ENCODE measurements around the gene TTF2. TPM values are rescaled to one million over a fixed set of nuclear protein-coding genes. Genes with fewer than 3 reads are reported as not detected.

Gene TTF2
- polyA plus RNA-seq, 1 donor from 2014 or later, result 2.6 TPM

DNA sequence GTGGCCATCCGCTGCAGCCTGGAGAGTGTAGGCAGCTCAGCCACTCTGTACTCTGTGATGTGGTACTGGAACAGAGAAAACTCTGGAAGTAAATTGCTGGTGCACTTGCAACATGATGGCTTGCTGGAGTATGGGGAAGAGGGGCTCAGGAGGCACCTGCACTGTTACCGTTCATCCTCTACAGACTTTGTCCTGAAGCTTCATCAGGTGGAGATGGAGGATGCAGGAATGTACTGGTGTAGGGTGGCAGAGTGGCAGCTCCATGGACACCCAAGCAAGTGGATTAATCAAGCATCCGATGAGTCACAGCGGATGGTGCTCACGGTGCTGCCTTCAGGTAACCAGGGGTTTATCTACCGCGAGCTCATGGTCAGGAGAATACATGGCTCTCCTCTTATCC lies 34.6 kb upstream of the TTF2 start:
- no peak overlapping the region for H2AFZ ChIP-seq (ENCODE audit: low read depth, low read length)
- H3F3A ChIP-seq (ENCODE audit: insufficient read depth, low read length, poor library complexity, severe bottlenecking), result no peaks in the 10 kb centered on the region
- no peak overlapping the region for H3K27ac ChIP-seq (ENCODE audit: low read length)
- no peaks in the 10 kb centered on the region for H3K9me3 ChIP-seq (ENCODE audit: low read length)
- H3K27me3 ChIP-seq (ENCODE audit: insufficient read depth, low read depth, low read length), result no peaks in the 10 kb centered on the region
- H3K4me3 ChIP-seq (ENCODE audit: low read length), result no peak overlapping the region
- H3K79me2 ChIP-seq (replicated peaks; ENCODE audit: insufficient read depth, low read length), result no peaks in the 10 kb centered on the region
- no peaks in the 10 kb centered on the region for H4K20me1 ChIP-seq (ENCODE audit: insufficient read depth)
- TF ChIP-seq, protein P1, sequence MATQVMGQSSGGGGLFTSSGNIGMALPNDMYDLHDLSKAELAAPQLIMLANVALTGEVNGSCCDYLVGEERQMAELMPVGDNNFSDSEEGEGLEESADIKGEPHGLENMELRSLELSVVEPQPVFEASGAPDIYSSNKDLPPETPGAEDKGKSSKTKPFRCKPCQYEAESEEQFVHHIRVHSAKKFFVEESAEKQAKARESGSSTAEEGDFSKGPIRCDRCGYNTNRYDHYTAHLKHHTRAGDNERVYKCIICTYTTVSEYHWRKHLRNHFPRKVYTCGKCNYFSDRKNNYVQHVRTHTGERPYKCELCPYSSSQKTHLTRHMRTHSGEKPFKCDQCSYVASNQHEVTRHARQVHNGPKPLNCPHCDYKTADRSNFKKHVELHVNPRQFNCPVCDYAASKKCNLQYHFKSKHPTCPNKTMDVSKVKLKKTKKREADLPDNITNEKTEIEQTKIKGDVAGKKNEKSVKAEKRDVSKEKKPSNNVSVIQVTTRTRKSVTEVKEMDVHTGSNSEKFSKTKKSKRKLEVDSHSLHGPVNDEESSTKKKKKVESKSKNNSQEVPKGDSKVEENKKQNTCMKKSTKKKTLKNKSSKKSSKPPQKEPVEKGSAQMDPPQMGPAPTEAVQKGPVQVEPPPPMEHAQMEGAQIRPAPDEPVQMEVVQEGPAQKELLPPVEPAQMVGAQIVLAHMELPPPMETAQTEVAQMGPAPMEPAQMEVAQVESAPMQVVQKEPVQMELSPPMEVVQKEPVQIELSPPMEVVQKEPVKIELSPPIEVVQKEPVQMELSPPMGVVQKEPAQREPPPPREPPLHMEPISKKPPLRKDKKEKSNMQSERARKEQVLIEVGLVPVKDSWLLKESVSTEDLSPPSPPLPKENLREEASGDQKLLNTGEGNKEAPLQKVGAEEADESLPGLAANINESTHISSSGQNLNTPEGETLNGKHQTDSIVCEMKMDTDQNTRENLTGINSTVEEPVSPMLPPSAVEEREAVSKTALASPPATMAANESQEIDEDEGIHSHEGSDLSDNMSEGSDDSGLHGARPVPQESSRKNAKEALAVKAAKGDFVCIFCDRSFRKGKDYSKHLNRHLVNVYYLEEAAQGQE (IDR thresholded peaks at IDR 0.05; ENCODE audit: borderline replicate concordance), result no peak
- TF ChIP-seq TAF1 (IDR thresholded peaks at IDR 0.05; ENCODE audit: low read depth) (no peak), RAD21 (conservative IDR thresholded peaks at IDR 0.05) (no peak), EZH2 (IDR thresholded peaks at IDR 0.05; ENCODE audit: borderline replicate concordance, insufficient read depth, low read length, poor library complexity, severe bottlenecking) (no peak), POLR2AphosphoS5 (IDR thresholded peaks at IDR 0.05) (no peak), SMC3 (conservative IDR thresholded peaks at IDR 0.05; ENCODE audit: poor library complexity) (no peak), EP300 (conservative IDR thresholded peaks at IDR 0.05; ENCODE audit: poor library complexity, severe bottlenecking) (no peak), MXI1 (conservative IDR thresholded peaks at IDR 0.05; ENCODE audit: poor library complexity, severe bottlenecking) (no peak)
- TF ChIP-seq, protein P2, sequence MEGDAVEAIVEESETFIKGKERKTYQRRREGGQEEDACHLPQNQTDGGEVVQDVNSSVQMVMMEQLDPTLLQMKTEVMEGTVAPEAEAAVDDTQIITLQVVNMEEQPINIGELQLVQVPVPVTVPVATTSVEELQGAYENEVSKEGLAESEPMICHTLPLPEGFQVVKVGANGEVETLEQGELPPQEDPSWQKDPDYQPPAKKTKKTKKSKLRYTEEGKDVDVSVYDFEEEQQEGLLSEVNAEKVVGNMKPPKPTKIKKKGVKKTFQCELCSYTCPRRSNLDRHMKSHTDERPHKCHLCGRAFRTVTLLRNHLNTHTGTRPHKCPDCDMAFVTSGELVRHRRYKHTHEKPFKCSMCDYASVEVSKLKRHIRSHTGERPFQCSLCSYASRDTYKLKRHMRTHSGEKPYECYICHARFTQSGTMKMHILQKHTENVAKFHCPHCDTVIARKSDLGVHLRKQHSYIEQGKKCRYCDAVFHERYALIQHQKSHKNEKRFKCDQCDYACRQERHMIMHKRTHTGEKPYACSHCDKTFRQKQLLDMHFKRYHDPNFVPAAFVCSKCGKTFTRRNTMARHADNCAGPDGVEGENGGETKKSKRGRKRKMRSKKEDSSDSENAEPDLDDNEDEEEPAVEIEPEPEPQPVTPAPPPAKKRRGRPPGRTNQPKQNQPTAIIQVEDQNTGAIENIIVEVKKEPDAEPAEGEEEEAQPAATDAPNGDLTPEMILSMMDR (IDR thresholded peaks at IDR 0.05; ENCODE audit: poor library complexity, severe bottlenecking), result no peak
- H3K4me2 ChIP-seq (ENCODE audit: low read length), result no peak overlapping the region
- no peak overlapping the region for H3K9ac ChIP-seq (ENCODE audit: low read length)
- H3K9me2 ChIP-seq (ENCODE audit: insufficient read depth, low read length), result no peaks in the 10 kb centered on the region
- H3K36me3 ChIP-seq (ENCODE audit: insufficient read depth, low read length), result no peaks in the 10 kb centered on the region

DNA sequence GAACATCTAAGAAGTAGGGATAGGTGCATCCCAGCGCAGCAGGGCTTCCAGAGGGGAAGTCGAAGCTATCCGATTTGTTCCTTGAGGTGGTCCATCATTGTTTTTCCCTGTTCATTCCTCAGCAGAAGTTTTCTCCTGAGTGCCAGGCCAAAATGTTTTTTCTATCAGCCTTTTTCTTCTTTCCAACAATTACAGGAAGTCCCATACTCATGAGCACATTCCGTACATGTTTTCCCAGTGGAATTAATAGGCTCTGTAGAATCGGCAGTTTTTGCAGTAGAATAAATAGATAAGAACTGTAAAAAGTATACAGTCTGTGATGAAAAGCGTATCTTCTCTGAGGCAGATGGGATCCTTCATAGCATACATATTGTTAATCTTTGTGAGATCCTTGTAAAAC lies 33.8 kb upstream of the TTF2 start:
- no peak for TF ChIP-seq SMC3 (conservative IDR thresholded peaks at IDR 0.05; ENCODE audit: poor library complexity)
- TF ChIP-seq, protein P1 (IDR thresholded peaks at IDR 0.05; ENCODE audit: borderline replicate concordance), result no peak
- TF ChIP-seq MXI1 (conservative IDR thresholded peaks at IDR 0.05; ENCODE audit: poor library complexity, severe bottlenecking), result no peak
- TF ChIP-seq RAD21 (conservative IDR thresholded peaks at IDR 0.05), result no peak
- no peak for TF ChIP-seq TAF1 (IDR thresholded peaks at IDR 0.05; ENCODE audit: low read depth)
- TF ChIP-seq EZH2 (IDR thresholded peaks at IDR 0.05; ENCODE audit: borderline replicate concordance, insufficient read depth, low read length, poor library complexity, severe bottlenecking), result no peak
- TF ChIP-seq POLR2AphosphoS5 (IDR thresholded peaks at IDR 0.05), result no peak
- no peak for TF ChIP-seq EP300 (conservative IDR thresholded peaks at IDR 0.05; ENCODE audit: poor library complexity, severe bottlenecking)
- TF ChIP-seq, protein P2 (IDR thresholded peaks at IDR 0.05; ENCODE audit: poor library complexity, severe bottlenecking), result no peak
- H3K27me3 ChIP-seq (ENCODE audit: insufficient read depth, low read depth, low read length), result no peaks in the 10 kb centered on the region
- no peak overlapping the region for H3K4me2 ChIP-seq (ENCODE audit: low read length)
- no peaks in the 10 kb centered on the region for H3K9me3 ChIP-seq (ENCODE audit: low read length)
- H3K27ac ChIP-seq (ENCODE audit: low read length), result no peak overlapping the region
- no peaks in the 10 kb centered on the region for H3K9me2 ChIP-seq (ENCODE audit: insufficient read depth, low read length)
- no peak overlapping the region for H2AFZ ChIP-seq (ENCODE audit: low read depth, low read length)
- H3K9ac ChIP-seq (ENCODE audit: low read length), result no peak overlapping the region
- no peaks in the 10 kb centered on the region for H3K79me2 ChIP-seq (replicated peaks; ENCODE audit: insufficient read depth, low read length)
- H3K36me3 ChIP-seq (ENCODE audit: insufficient read depth, low read length), result no peaks in the 10 kb centered on the region
- no peaks in the 10 kb centered on the region for H3F3A ChIP-seq (ENCODE audit: insufficient read depth, low read length, poor library complexity, severe bottlenecking)
- H4K20me1 ChIP-seq (ENCODE audit: insufficient read depth), result no peaks in the 10 kb centered on the region
- no peak overlapping the region for H3K4me3 ChIP-seq (ENCODE audit: low read length)

Measured in neural cell (in vitro differentiated cells).